T follicular helper cell (primary cell): ENCODE results near the gene SFMBT1.

ENCODE experiments used
- DNase-seq: peaks from one replicate; pipeline ENCODE4 v3.0.0-alpha.2; 2020; ENCODE audit warnings: low read depth

SFMBT1 gene

GRCh38 chr3:52856666-52857065 is 189.2 kb downstream of the SFMBT1 start:
- no peak for DNase-seq

DNA sequence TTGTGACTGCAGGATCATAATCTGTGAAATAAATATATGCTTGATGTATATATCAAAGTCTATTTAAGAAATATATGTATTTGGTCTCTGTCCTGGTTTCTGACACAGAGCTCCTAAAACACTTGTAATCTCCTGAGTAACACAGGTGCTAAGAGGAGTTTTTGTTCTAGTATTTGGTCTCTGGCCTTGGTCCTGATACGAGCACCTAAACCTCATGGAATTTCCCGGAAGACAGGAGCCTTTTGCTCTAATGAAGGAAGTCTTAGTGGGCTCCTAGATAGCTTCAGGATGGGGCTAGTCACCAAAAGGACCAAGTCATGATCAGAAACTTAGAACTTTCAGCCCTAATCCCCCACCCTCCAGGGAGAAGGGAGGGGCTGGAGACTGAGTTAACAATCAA is 191.9 kb downstream of the SFMBT1 start:
- no peak for DNase-seq
